GM19193 (cell line): Measurements from ENCODE around the gene CTNS.

ENCODE experiments used
- POLR2A ChIP-seq: IDR thresholded peaks from 4 replicates; pipeline ENCODE4 v1.6.1; 2011; ENCODE audit not compliant: insufficient read depth, insufficient read length; ENCODE audit errors: extremely low read depth

The CTNS gene

GRCh38 chr17:3609689-3610088 lies 26.9 kb upstream of the CTNS start:
- no peak for TF ChIP-seq POLR2A

GRCh38 chr17:3610523-3610922 lies 26.0 kb upstream of the CTNS start:
- TF ChIP-seq POLR2A: no peak

- TF ChIP-seq POLR2A: no peak
These were observed 23.4 kb upstream of the CTNS start for GRCh38 chr17:3613124-3613523.

GRCh38 chr17:3615160-3615870 lies 21.2 kb upstream of the CTNS start:
- TF ChIP-seq POLR2A: no peak

- no peak for TF ChIP-seq POLR2A
These were observed 15.3 kb upstream of the CTNS start for GRCh38 chr17:3621146-3621720.

GRCh38 chr17:3622977-3623594 lies 13.5 kb upstream of the CTNS start:
- no peak for TF ChIP-seq POLR2A

GRCh38 chr17:3626831-3627768 lies 9.5 kb upstream of the CTNS start:
- TF ChIP-seq POLR2A: no peak

GRCh38 chr17:3627769-3628167 lies 8.8 kb upstream of the CTNS start:
- no peak for TF ChIP-seq POLR2A

GRCh38 chr17:3630781-3631180 lies 5.8 kb upstream of the CTNS start:
- TF ChIP-seq POLR2A: no peak

- TF ChIP-seq POLR2A: no peak
These were observed 4.3 kb upstream of the CTNS start for GRCh38 chr17:3632287-3632686.

- no peak for TF ChIP-seq POLR2A
These were observed 946 bp upstream of the CTNS start for GRCh38 chr17:3635474-3636153.

- no peak for TF ChIP-seq POLR2A
These were observed 381 bp downstream of the CTNS start for GRCh38 chr17:3636908-3637373.

GRCh38 chr17:3639981-3640596 lies 3.5 kb downstream of the CTNS start:
- no peak for TF ChIP-seq POLR2A

- TF ChIP-seq POLR2A: no peak
These were observed 4.5 kb downstream of the CTNS start for GRCh38 chr17:3641014-3641413.
